Measurements from ENCODE around the gene IFI27L2. TPM values are rescaled to one million over a fixed set of nuclear protein-coding genes. Genes with fewer than 3 reads are reported as not detected.
A peak's percentile ranks its signal among the peaks of the same experiment; 100 is the strongest.

IFI27L2 gene
- total RNA-seq, 1 experiment from 2014 or later = 4.7 TPM

DNA sequence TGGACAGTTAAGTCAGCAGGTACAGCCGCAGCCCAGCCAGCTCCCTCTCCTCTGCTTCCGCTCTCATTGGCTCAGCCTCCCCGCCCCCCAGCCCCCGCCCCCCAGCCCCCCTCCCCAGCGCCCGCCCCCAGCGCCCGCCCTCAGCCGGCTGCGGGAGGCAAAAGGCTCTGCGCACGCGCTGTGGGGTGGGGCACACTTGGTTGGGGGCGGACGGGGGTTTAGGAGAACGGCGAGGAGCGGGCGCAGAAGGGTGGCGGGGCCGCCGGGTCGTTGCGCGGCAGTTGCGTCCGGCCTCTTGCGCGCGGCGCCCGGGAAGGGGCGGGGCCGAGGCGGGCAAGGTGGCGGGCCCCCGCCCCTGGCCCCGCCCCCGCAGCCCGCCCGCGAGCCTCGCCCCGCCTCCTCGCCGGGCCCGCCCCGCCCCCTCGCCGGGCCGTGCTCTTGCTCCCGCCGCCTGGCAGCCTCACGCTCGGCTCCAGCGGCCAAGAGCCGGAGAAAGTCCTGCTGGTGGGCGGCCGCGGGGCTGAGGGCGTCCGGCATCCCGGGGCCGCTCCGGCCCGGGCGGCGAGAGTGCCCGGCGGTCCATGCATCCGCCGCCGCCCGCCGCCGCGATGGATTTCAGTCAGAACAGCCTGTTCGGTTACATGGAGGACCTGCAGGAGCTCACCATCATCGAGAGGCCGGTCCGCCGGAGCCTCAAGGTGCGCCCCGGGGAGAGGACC, 44.6 kb upstream of the IFI27L2 start, which contains the start of gene PPP4R4:
TSS of gene PPP4R4 (plus strand) at position 438 of the 719 bp plus-strand sequence. CDS start at position 582, 144 bp downstream.
- intact Hi-C loops (cut with micrococcal nuclease; ENCODE audit: unreplicated experiment) = no loop called here
- H3K4me1 Mint-ChIP-seq (ENCODE audit: low read depth, unreplicated experiment) = no peaks in the 10 kb centered on the region
- no peaks in the 10 kb centered on the region for H3K27me3 ChIP-seq (replicated peaks; ENCODE audit: control insufficient read depth, insufficient read depth, low read length)
- POLR2A ChIA-PET = no interaction called here
- CTCF ChIA-PET = interaction anchor here (0.6 to 1.0 kb wide), 3 partner anchors 38 to 260 kb away, joined by 3 to 4 read pairs (median 4); no protein-coding TSS in a partner anchor
- peak within 1 kb of the TSS; percentile 69 for H3K4me3 Mint-ChIP-seq (ENCODE audit: unreplicated experiment)
- peak; percentile 91 to 93 for DNase-seq
- BruUV-seq (replicated peaks) = no TSS peak
- TF ChIP-seq, protein P1, sequence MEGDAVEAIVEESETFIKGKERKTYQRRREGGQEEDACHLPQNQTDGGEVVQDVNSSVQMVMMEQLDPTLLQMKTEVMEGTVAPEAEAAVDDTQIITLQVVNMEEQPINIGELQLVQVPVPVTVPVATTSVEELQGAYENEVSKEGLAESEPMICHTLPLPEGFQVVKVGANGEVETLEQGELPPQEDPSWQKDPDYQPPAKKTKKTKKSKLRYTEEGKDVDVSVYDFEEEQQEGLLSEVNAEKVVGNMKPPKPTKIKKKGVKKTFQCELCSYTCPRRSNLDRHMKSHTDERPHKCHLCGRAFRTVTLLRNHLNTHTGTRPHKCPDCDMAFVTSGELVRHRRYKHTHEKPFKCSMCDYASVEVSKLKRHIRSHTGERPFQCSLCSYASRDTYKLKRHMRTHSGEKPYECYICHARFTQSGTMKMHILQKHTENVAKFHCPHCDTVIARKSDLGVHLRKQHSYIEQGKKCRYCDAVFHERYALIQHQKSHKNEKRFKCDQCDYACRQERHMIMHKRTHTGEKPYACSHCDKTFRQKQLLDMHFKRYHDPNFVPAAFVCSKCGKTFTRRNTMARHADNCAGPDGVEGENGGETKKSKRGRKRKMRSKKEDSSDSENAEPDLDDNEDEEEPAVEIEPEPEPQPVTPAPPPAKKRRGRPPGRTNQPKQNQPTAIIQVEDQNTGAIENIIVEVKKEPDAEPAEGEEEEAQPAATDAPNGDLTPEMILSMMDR (IDR thresholded peaks at IDR 0.05; ENCODE audit: insufficient read depth in 1 of 2, low read depth in 1 of 2, low read length in 1 of 2, severe bottlenecking in 1 of 2, unreplicated experiment in 1 of 2) = no peak
- 0 out of 2 replicates have a peak, but pooled peaks cover 4% of the 10 kb centered on the region for H3K4me1 ChIP-seq
- H3K36me3 ChIP-seq (ENCODE audit: control insufficient read depth, insufficient read depth, low read length) = no peaks in the 10 kb centered on the region
- no peak within 1 kb of the TSS for H3K27ac Mint-ChIP-seq (ENCODE audit: unreplicated experiment)
- no peaks in the 10 kb centered on the region for H3K36me3 Mint-ChIP-seq (ENCODE audit: insufficient read depth, unreplicated experiment)
- H3K27me3 Mint-ChIP-seq (ENCODE audit: insufficient read depth, unreplicated experiment) = peaks cover 21% of the 10 kb centered on the region
- peak within 1 kb of the TSS; percentile 57 for H3K4me3 ChIP-seq (ENCODE audit: low read depth, low read length)
- H3K9me3 ChIP-seq = no peaks in the 10 kb centered on the region
- no peaks in the 10 kb centered on the region for H3K9me3 Mint-ChIP-seq (ENCODE audit: unreplicated experiment)

DNA sequence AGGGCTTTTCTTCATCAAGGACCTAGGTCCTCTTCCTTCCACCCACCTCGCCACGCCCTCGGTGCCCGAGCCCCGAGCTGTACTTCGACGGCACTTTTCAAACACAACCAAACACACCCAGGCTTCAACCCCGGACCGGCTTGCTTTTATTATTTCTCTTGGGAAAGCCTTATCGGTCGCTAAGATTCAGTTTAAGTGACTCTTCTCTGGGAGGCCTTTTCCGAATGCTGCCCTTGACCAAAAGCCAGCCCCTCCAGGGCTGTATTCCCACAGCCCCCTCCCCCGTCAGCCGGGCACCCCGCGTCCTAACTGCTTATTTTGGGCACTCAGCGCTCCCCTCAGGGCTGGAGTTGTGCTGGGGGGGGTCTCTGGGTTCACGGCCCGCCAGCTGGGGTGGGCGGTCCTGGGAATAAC, 44.1 kb upstream of the IFI27L2 start:
- BruUV-seq (replicated peaks) = no TSS peak
- H3K4me3 ChIP-seq (ENCODE audit: low read depth, low read length) = peak overlapping the region; percentile 57
- CTCF ChIA-PET = interaction anchor here (0.6 to 1.0 kb wide), 2 partner anchors 41 to 261 kb away, joined by 4 read pairs; no protein-coding TSS in a partner anchor
- H3K9me3 ChIP-seq = no peaks in the 10 kb centered on the region
- intact Hi-C loops (cut with micrococcal nuclease; ENCODE audit: unreplicated experiment) = no loop called here
- Mint-ChIP-seq H3K4me1 (ENCODE audit: low read depth, unreplicated experiment) (no peaks in the 10 kb centered on the region), H3K27me3 (ENCODE audit: insufficient read depth, unreplicated experiment) (peaks cover 21% of the 10 kb centered on the region), H3K27ac (ENCODE audit: unreplicated experiment) (no peak overlapping the region), H3K4me3 (ENCODE audit: unreplicated experiment) (peak overlapping the region; percentile 69), H3K36me3 (ENCODE audit: insufficient read depth, unreplicated experiment) (no peaks in the 10 kb centered on the region), H3K9me3 (ENCODE audit: unreplicated experiment) (no peaks in the 10 kb centered on the region)
- DNase-seq = no peak
- POLR2A ChIA-PET = no interaction called here
- H3K36me3 ChIP-seq (ENCODE audit: control insufficient read depth, insufficient read depth, low read length) = no peaks in the 10 kb centered on the region
- 0 out of 2 replicates have a peak, but pooled peaks cover 4% of the 10 kb centered on the region for H3K4me1 ChIP-seq
- no peaks in the 10 kb centered on the region for H3K27me3 ChIP-seq (replicated peaks; ENCODE audit: control insufficient read depth, insufficient read depth, low read length)
- TF ChIP-seq, protein P1 (IDR thresholded peaks at IDR 0.05; ENCODE audit: insufficient read depth in 1 of 2, low read depth in 1 of 2, low read length in 1 of 2, severe bottlenecking in 1 of 2, unreplicated experiment in 1 of 2) = no peak

DNA sequence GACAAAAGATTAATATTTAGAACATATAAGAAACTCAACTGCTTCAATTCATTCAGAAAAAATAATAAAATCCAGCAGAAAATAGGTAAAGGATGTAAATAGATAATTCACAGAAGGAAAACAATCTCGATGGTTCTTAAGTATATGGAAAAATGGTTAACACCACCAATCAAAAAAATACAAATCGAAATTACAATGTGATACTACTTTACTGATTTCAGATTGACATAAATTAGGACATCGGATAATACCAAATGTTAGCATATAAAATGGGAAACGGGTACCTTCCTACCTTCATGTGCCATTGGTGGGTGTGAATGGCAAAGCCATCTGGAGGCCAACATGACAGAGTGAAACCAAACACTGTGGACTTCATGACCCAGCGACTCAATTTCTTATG, 43.1 kb upstream of the IFI27L2 start:
- intact Hi-C loops (cut with micrococcal nuclease; ENCODE audit: unreplicated experiment) = no loop called here
- H3K36me3 Mint-ChIP-seq (ENCODE audit: insufficient read depth, unreplicated experiment) = no peaks in the 10 kb centered on the region
- no peaks in the 10 kb centered on the region for H3K9me3 Mint-ChIP-seq (ENCODE audit: unreplicated experiment)
- 0 out of 2 replicates have a peak, but pooled peaks cover 4% of the 10 kb centered on the region for H3K4me1 ChIP-seq
- H3K27me3 ChIP-seq (replicated peaks; ENCODE audit: control insufficient read depth, insufficient read depth, low read length) = no peaks in the 10 kb centered on the region
- H3K4me3 Mint-ChIP-seq (ENCODE audit: unreplicated experiment) = peak overlapping the region; percentile 69
- H3K36me3 ChIP-seq (ENCODE audit: control insufficient read depth, insufficient read depth, low read length) = no peaks in the 10 kb centered on the region
- POLR2A ChIA-PET = no interaction called here
- TF ChIP-seq, protein P1 (IDR thresholded peaks at IDR 0.05; ENCODE audit: insufficient read depth in 1 of 2, low read depth in 1 of 2, low read length in 1 of 2, severe bottlenecking in 1 of 2, unreplicated experiment in 1 of 2) = no peak
- H3K27ac Mint-ChIP-seq (ENCODE audit: unreplicated experiment) = no peak overlapping the region
- DNase-seq = no peak
- no peak overlapping the region for H3K4me3 ChIP-seq (ENCODE audit: low read depth, low read length)
- CTCF ChIA-PET = no interaction called here
- H3K4me1 Mint-ChIP-seq (ENCODE audit: low read depth, unreplicated experiment) = no peaks in the 10 kb centered on the region
- no peaks in the 10 kb centered on the region for H3K9me3 ChIP-seq
- peaks cover 20% of the 10 kb centered on the region for H3K27me3 Mint-ChIP-seq (ENCODE audit: insufficient read depth, unreplicated experiment)
- no TSS peak for BruUV-seq (replicated peaks)
